Thymus (tissue), 11 donors: ENCODE data around the gene IFNGR2. TPM values are rescaled to one million over a fixed set of nuclear protein-coding genes. Genes with fewer than 3 reads are reported as not detected.
"Not testable (repeated sequence)": the region's sequence is repeated elsewhere in the genome, so short reads cannot be mapped to it uniquely, and the experiment has no call there.

ENCODE experiments used
- DNase-seq, 9 donors: peaks; one replicate each; pipeline ENCODE4 v3.0.0-alpha.2; 2013; ENCODE audit warnings: low spot score in 9 of 9, low read depth in 6 of 9, missing footprints in 1 of 9
- H3K27ac ChIP-seq, 2 donors: one replicate each; pipeline ENCODE4 v1.5.1; 2013; ENCODE audit warnings: control low read depth in 1 of 2, low read depth in 1 of 2, low read length in 1 of 2, mild to moderate bottlenecking in 1 of 2, moderate library complexity in 1 of 2
- H3K27me3 ChIP-seq, 2 donors: one replicate each; pipeline ENCODE4 v1.5.1; 2013; ENCODE audit warnings: low read length in 1 of 2; ENCODE audit not compliant: control insufficient read depth in 2 of 2, insufficient read depth in 1 of 2
- H3K36me3 ChIP-seq, 2 donors: one replicate each; pipeline ENCODE4 v1.5.1; 2013; ENCODE audit warnings: low read length in 1 of 2, mild to moderate bottlenecking in 1 of 2, moderate library complexity in 1 of 2; ENCODE audit not compliant: control insufficient read depth in 2 of 2, insufficient read depth in 2 of 2
- H3K4me1 ChIP-seq, 2 donors: one replicate each; pipeline ENCODE4 v1.5.1; 2013; ENCODE audit warnings: low read length in 2 of 2; ENCODE audit not compliant: control insufficient read depth in 2 of 2, insufficient read depth in 2 of 2
- H3K4me3 ChIP-seq, 2 donors: one replicate each; pipeline ENCODE4 v1.5.1; 2013; ENCODE audit warnings: low read length in 2 of 2, control low read depth in 1 of 2, mild to moderate bottlenecking in 1 of 2
- H3K9me3 ChIP-seq, 2 donors: one replicate each; pipeline ENCODE4 v1.5.1; 2013; ENCODE audit warnings: low read length in 1 of 2, mild to moderate bottlenecking in 1 of 2; ENCODE audit not compliant: control insufficient read depth in 2 of 2, insufficient read depth in 1 of 2
- WGBS: extraction: QIAGEN DNeasy Blood & Tissue Kit; methylation state at CpG from one replicate; pipeline ENCODE4 v1.1.7; 2013; 5-methylcytosine and 5-hydroxymethylcytosine counted together
- polyA plus RNA-seq: library from polyadenylated mRNA; stranded (reverse); fragments of 200-250 nt; gene quantifications from one replicate; pipeline ENCODE4 v1.2.3, GENCODE V29; 2013
- total RNA-seq: library from RNA; stranded (reverse); fragments of 120-200 nt; gene quantifications from one replicate; pipeline ENCODE4 v1.2.4, GENCODE V29; 2013
- donor health status: healthy.

The IFNGR2 gene
- total and polyA plus RNA-seq, 2 donors: 50.7 to 111 TPM

DNA sequence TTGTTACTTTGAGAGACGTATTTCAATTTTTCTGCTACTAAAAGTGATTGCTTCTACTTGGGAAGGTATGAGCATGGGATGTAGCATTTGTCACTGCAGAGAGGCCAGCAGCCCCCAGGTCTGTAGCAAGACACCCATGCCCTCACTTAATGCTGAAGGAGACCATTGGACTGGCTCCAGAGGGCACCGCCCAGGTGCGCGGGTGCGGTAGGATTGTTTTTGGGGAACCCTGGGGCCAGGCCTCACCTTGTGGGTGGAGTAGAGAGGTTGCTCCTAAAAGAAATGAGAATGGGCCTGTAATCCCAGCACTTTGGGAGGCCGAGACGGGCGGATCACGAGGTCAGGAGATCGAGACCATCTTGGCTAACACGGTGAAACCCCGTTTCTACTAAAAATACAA is 30.6 kb upstream of the IFNGR2 start:
- Histone ChIP-seq H3K27ac (no peak overlapping the region), H3K27me3 (peaks cover 0 to 2% of the 10 kb centered on the region in 2 donors), H3K4me3 (no peak overlapping the region), H3K4me1 (peaks cover 0 to 2% of the 10 kb centered on the region in 2 donors), H3K9me3 (peaks cover 0 to 14% of the 10 kb centered on the region in 2 donors), H3K36me3 (no peaks in the 10 kb centered on the region)
- 99% methylated on average over 11 of the region's 12 CpGs for WGBS
- DNase-seq: no peak

DNA sequence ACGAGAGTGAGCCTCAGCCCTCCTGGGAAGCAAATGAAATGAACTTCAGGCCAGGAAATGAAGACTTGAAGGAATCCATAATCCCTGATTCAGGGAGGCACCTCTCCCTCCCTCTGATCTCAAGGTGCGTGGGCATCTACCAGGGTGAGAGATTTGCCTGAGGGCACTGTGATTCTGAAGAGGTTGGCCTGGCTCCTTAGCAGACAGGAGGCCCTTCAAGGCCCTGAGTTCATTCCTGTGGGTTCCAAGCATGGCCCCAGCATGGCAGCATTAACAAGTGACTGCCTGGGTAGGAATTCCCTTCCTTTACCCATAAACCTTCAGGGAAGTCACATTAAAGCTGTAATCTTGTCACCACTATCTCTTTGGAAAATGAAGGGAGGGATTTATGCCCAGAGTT is 29.8 kb upstream of the IFNGR2 start:
- no peak for DNase-seq
- WGBS: 96% methylated on average over 2 of the region's 2 CpGs

DNA sequence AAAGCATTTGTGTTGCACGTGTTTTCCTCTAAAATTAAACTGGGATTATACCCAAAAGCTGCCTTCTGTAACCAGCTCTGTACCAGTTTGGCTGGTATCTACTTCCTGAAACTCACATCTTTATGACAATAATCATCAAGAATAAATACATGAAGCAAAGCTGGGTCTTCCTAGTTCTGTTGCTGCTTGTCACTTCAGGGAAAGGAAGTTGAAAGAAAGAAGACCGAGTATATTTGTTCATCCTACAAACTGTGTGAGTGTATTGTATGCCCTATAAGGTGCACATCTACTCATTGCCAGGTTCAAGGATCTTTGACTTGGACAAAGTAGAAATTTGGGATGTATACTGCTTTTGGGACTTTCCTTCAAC is 29.1 kb upstream of the IFNGR2 start:
- Histone ChIP-seq H3K36me3 (no peaks in the 10 kb centered on the region), H3K4me1 (peaks cover 0 to 2% of the 10 kb centered on the region in 2 donors), H3K9me3 (peaks cover 0 to under 1% of the 10 kb centered on the region in 2 donors), H3K27me3 (peaks cover 0 to 2% of the 10 kb centered on the region in 2 donors), H3K4me3 (no peak overlapping the region), H3K27ac (peak overlapping the region in 1 of 2 donors; percentile 73)
- 64% methylated on average over 2 of the region's 2 CpGs for WGBS
- DNase-seq: no peak

More for the DNA sequence above, 29.8 kb upstream of the IFNGR2 start:
- H3K4me1 ChIP-seq: peaks cover 0 to 2% of the 10 kb centered on the region in 2 donors
- H3K36me3 ChIP-seq: no peaks in the 10 kb centered on the region
- H3K4me3 ChIP-seq: no peak overlapping the region
- H3K9me3 ChIP-seq: peaks cover 0 to 6% of the 10 kb centered on the region in 2 donors
- peak overlapping the region; percentile 36 to 73 for H3K27ac ChIP-seq
- peaks cover 0 to 2% of the 10 kb centered on the region in 2 donors for H3K27me3 ChIP-seq

GRCh38 chr21:33374450-33375096 is 28.6 kb upstream of the IFNGR2 start:
- no peak overlapping the region for H3K4me3 ChIP-seq
- H3K27me3 ChIP-seq: peaks cover 0 to 2% of the 10 kb centered on the region in 2 donors
- no peaks in the 10 kb centered on the region for H3K36me3 ChIP-seq
- H3K9me3 ChIP-seq: no peaks in the 10 kb centered on the region
- WGBS: 39% methylated on average over 4 of the region's 4 CpGs
- peak in 6 of 9 donors; percentile 38 to 77 (median 48) for DNase-seq
- H3K27ac ChIP-seq: peak overlapping the region in 1 of 2 donors; percentile 73
- H3K4me1 ChIP-seq: peaks cover 0 to 6% of the 10 kb centered on the region in 2 donors

DNA sequence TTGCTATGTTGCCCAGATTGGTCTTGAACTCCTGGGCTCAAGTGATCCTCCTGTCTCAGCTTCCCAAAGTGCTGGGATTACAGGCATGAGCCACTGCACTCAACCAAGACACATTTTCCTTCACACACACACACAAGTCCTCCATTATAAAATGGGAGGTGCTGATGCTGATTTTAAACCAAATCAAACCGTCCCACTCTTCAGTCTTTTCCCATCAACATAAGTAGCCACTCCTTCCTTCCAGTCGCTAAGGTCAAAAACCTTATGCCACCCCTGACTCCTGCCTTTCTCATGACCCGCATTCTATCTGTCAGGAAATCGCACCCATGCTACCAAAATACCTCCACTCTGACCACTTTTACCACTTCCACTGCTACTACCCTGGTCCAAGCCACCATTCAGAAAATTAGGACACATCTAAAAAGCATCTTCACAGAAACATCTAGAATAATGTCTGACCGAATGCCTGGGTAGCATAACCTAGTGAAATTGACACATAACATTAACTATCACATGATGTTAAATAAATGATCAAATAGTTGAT is 28.0 kb upstream of the IFNGR2 start:
- Histone ChIP-seq H3K27ac (no peak overlapping the region), H3K36me3 (no peaks in the 10 kb centered on the region), H3K4me1 (peaks cover 0 to 10% of the 10 kb centered on the region in 2 donors), H3K9me3 (no peaks in the 10 kb centered on the region), H3K4me3 (no peak overlapping the region), H3K27me3 (peaks cover 0 to 2% of the 10 kb centered on the region in 2 donors)
- DNase-seq: no peak
- 72% methylated on average over 5 of the region's 5 CpGs for WGBS

DNA sequence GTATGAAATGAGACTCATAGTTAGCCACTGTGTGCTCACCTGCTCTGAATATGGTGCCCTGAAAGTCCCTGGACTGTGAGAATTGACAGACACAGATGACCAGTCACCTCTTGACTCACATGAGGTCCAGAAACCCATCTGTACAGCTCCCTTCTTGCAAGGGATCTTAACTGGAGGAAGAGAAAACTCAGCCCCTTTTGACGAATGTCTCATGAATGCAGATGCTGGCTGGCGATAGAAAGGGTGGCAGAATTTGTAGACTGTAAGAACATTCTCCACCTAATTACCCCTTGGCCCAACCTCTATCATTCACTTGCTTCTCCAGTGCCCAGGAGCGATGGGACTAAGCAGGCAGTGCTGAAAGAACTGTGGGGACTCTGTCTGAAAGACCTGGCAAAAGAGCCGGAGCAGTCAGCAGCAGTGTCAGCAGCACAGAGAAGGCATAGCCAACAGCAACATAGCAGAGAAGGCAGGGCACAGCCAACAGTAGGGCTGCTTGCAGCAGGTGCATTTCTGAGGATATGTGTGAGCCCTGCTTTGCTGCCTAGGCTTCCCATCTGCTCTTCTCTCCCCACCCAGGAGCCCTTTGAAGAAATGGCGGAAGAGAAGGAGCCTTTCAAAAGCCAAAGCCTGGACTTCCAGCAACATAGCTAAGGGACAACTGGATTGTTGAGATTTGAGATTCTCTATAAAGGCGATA is 25.8 kb upstream of the IFNGR2 start:
- no peak overlapping the region for H3K4me3 ChIP-seq
- WGBS: 99% methylated on average over 6 of the region's 6 CpGs
- H3K9me3 ChIP-seq: no peaks in the 10 kb centered on the region
- no peak for DNase-seq
- peaks cover 0 to 2% of the 10 kb centered on the region in 2 donors for H3K27me3 ChIP-seq
- H3K36me3 ChIP-seq: no peaks in the 10 kb centered on the region
- peaks cover 2 to 19% of the 10 kb centered on the region in 2 donors for H3K4me1 ChIP-seq
- H3K27ac ChIP-seq: no peak overlapping the region

DNA sequence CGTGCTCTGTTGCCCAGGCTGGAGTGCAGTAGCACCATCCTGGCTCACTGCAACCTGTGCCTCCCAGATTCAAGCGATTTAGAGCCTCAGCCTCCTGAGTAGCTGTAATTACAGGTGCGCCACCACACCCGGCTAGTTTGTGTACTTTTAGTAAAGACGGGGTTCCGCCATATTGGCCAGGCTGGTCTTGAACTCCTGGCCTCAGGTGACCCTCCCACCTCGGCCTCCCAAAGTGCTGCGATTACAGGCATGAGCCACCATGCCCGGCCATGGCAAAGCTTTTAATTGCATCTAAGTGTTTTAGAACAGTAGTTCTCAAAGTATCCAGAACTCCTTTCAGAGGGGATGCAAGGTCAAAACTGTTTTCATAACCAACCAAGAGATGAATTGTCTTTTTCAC is 25.1 kb upstream of the IFNGR2 start:
- Histone ChIP-seq H3K27me3 (peaks cover 0 to 2% of the 10 kb centered on the region in 2 donors), H3K27ac (no peak overlapping the region), H3K9me3 (no peaks in the 10 kb centered on the region), H3K4me3 (no peak overlapping the region), H3K36me3 (no peaks in the 10 kb centered on the region), H3K4me1 (peaks cover 8 to 26% of the 10 kb centered on the region in 2 donors)
- no peak for DNase-seq
- WGBS: 97% methylated on average over 9 of the region's 9 CpGs

DNA sequence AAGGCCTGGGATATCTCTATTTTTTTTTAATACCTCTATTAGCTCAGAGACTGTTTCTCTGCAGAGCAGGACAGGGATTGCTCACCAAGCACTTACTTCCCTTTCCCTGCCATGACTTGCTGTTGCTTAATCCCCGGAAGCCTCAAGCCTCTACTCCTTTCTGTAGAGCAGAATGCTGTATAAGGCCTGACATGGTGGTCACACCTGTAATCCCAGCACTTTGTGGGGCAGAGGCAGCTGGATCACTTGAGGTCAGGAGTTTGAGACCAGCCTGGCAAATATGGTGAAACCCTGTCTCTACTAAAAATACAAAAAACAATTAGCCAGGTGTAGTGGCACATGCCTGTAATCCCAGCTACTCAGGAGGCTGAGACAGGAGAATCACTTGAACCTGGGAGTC is 23.3 kb upstream of the IFNGR2 start:
- peak in 1 of 9 donors; percentile 34 for DNase-seq
- Histone ChIP-seq H3K27ac (peak overlapping the region; percentile 64 to 80), H3K4me1 (peaks cover 13 to 42% of the 10 kb centered on the region in 2 donors)
- H3K36me3 ChIP-seq, H3K4me3 ChIP-seq, H3K27me3 ChIP-seq, H3K9me3 ChIP-seq: not testable (repeated sequence)
- 31% methylated on average over 1 of the region's 1 CpG for WGBS

DNA sequence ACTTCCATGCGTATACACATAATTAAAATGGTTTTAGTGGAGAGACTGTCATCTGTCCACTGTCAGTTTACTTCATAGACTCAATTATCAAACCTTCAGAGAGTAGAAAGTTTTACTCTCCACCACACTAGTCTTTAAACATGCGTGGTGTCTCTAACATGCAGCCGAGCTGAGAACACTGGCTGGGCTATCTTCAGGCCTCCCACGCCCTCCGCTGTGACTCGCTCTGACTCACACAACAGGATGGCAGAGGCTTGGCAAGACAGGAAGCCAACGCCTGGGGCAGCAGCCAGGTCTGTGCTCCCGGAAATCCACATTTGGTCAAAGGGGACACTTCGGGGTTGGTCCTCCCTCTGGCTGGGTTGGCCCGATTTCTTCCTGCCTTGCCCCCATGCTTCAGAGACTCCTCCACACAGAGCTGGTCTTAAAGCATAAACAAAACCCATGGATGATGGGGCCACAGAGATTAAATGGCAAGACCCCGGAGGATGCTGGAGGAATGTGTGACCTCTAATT is 22.7 kb upstream of the IFNGR2 start:
- H3K27ac ChIP-seq: peak overlapping the region; percentile 64 to 80
- 78% methylated on average over 11 of the region's 11 CpGs for WGBS
- no peaks in the 10 kb centered on the region for H3K36me3 ChIP-seq
- peak in 3 of 9 donors; percentile 28 to 71 (median 35) for DNase-seq
- peaks cover 0 to 2% of the 10 kb centered on the region in 2 donors for H3K27me3 ChIP-seq
- peaks cover 15 to 46% of the 10 kb centered on the region in 2 donors for H3K4me1 ChIP-seq
- H3K4me3 ChIP-seq: no peak overlapping the region
- H3K9me3 ChIP-seq: no peaks in the 10 kb centered on the region
